ENCODE data around the gene MAP4K4. TPM values are rescaled to one million over a fixed set of nuclear protein-coding genes. Genes with fewer than 3 reads are reported as not detected.
"Not testable (repeated sequence)": the region's sequence is repeated elsewhere in the genome, so short reads cannot be mapped to it uniquely, and the experiment has no call there.

Gene MAP4K4
- total RNA-seq, 1 donor from 2014 or later, result 88.6 TPM

- intact Hi-C loops (cut with micrococcal nuclease), result no loop called here
Measured at GRCh38 chr2:101763496-101764333, 66.2 kb downstream of the MAP4K4 start.

DNA sequence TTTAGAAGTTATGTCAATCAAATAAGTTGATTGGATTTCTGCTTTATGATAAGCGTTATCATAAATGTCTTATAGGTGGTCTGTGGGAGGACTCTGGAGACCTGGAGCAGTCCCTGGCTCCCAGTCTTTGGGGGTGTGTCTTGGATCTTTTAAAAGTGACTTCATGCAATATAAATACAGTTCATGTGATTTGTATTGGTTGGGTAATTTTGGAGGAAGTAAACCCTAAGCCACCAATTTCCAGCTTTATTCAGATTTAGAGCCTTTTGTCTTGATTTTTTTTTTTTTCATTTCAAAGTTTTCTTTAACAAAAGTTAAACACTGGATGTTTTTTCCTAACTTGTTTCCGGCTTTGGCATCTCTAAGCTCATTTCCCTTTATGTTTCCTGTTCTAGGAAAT, 68.8 kb downstream of the MAP4K4 start:
- intact Hi-C loops (cut with micrococcal nuclease), result no loop called here

- intact Hi-C loops (cut with micrococcal nuclease), result no loop called here
Measured at GRCh38 chr2:101766871-101767739, 69.6 kb downstream of the MAP4K4 start.

DNA sequence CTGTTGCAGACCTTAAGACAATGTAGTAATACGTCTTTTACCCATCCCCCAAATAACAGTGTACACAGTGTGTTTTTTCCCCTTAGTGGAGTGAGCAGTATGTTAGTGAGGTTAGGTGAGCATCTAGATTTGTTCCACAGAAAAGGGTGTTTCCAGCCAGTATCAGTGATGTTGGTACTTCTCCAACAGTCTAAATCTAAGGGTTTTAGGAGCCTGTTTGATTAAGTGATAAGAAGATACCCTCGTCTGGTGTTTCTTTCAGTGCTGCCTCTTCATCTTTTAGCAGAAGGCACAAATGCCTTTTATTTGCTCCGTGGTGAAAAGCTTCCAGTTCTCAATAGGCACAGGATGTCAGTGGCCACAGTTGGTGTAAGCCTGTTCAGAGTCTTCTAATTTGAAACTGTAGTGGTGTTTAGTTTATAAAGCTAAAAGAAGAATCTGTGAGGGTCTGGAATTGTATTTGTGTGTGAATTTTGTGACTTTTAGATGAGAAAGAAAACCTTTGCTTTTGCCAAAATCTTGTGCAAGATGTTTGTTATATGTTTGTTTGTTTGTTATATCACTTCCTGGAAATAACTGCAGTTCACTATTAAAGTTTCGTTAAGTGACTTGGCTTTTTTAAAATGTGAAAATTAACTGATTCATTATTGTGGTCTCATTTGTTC, 71.2 kb downstream of the MAP4K4 start:
- intact Hi-C loops (cut with micrococcal nuclease), result no loop called here

GRCh38 chr2:101769726-101770125, 72.2 kb downstream of the MAP4K4 start:
- intact Hi-C loops (cut with micrococcal nuclease), result not testable (repeated sequence)

GRCh38 chr2:101770726-101771125, 73.2 kb downstream of the MAP4K4 start:
- intact Hi-C loops (cut with micrococcal nuclease), result no loop called here

DNA sequence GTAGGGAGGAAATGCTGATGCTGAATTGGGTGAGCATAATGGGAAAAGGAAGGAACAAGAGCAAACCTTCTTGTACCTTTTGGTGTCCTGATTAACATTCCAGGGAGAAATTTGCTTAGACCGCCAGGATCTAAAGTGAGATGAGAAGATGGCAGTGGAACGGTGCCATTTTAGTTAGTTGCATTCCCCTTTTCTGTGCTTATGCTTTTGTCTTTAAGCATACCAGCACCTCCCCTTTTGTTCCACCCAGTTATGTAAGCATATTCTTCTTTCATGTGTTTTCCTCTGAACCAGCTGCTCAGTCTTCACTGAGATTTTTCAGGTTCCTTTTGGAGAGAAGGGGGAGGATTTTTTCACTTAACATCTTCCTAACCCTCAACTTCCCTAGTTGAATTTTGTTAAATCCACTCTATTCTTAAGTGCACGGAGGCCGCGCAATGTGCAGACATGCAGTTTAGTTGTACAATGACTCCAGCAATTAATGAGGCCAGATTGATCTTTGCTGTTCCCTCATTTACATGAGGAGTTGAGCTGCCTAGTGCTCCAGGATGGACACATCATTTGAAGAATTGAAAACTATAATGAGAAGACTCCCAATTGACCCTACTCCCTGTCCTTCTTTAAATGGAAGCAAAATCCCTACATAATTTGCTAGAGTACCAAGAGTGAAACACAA, 73.9 kb downstream of the MAP4K4 start:
- intact Hi-C loops (cut with micrococcal nuclease), result no loop called here

GRCh38 chr2:101771910-101772321, 74.4 kb downstream of the MAP4K4 start:
- intact Hi-C loops (cut with micrococcal nuclease), result no loop called here

- intact Hi-C loops (cut with micrococcal nuclease), result no loop called here
Measured at GRCh38 chr2:101773137-101773536, 75.6 kb downstream of the MAP4K4 start.

- intact Hi-C loops (cut with micrococcal nuclease), result not testable (repeated sequence)
Measured at GRCh38 chr2:101773961-101774360, 76.5 kb downstream of the MAP4K4 start.

- intact Hi-C loops (cut with micrococcal nuclease), result no loop called here
Measured at GRCh38 chr2:101775092-101775491, 77.6 kb downstream of the MAP4K4 start.

DNA sequence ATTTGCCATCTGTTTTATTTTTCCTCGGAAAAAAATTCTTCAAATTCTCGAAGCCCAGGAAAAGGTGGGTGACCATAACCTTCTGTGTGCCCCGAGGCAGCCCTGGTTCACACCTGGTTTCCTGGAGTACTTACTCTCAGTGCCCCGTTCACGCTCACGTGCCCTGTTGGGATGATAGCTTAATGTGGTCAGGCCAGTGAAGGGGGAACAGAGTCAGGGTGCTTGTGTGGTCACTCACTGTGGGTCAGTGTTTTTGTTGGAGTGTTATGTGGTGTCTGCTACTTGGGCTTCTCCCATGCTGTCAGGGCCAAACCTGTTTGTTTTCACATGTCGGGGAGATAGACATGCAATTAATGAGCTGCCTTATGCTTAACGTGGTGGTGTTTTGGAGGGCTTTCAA, 78.1 kb downstream of the MAP4K4 start:
- intact Hi-C loops (cut with micrococcal nuclease), result no loop called here

DNA sequence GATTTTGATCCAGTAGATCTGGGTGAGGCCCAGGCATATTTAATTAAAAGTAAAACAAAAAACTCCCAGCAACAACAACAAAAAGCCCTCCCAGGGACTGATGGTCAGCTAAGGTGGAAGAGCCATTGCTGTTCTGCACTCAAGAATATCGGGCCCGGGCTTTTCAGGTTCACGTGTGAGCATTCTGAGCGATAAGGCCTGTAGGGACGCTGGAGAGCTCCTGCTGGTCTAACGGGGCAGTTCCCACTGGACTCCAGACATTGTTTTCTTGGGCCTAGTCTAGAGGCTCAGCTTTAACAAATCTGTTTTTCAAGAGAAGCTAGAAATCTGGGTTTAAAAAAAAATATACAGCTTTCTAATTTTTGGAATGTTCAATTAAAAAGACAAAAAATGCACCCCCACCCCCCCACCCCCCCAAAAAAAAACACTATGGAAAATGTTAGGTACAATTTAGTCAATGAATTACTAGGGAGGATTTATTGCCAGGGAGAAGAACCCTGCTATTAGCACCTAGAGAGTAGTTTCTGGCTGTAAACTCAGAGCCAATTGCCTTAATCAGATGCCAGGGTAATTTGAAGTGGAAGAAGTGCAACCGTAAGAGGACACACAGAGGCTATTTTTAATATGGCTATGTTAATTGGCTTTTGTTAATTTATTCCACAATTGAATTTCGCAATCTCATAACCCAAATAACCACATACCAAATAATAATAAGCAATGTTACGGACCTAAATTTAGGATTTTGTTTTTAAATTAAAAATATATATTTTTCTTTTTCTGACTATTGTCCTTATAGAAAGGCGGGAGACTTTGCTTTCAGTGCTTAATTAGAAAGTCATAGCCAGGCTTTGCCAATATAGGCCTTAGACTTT, 78.9 kb downstream of the MAP4K4 start:
- intact Hi-C loops (cut with micrococcal nuclease), result no loop called here

- intact Hi-C loops (cut with micrococcal nuclease), result no loop called here
Measured at GRCh38 chr2:101777337-101777736, 79.8 kb downstream of the MAP4K4 start.

GRCh38 chr2:101778102-101778501, 80.6 kb downstream of the MAP4K4 start:
- intact Hi-C loops (cut with micrococcal nuclease), result no loop called here

DNA sequence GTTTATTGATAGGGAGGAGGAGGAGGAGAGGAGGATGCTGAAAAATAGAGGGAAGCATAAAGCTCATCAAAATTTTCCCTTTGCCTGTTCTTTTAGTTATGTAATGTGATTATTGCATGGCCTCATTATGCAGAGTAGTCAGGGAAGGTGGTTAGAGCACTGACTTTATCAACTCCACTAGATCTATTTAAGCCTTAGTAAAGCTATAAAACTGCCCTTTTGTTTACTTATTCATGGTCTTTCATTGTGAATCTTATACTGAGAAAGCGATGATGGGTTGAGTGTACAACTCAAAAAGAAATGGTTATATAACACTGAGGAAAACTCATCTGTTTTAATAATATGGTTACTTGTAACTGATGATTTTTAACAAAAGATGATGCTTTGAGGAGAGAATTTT, 81.7 kb downstream of the MAP4K4 start:
- intact Hi-C loops (cut with micrococcal nuclease), result no loop called here

- intact Hi-C loops (cut with micrococcal nuclease), result no loop called here
Measured at GRCh38 chr2:101779656-101780055, 82.1 kb downstream of the MAP4K4 start.

GRCh38 chr2:101781326-101781725, 83.8 kb downstream of the MAP4K4 start:
- intact Hi-C loops (cut with micrococcal nuclease), result no loop called here

GRCh38 chr2:101781791-101782426, 84.4 kb downstream of the MAP4K4 start:
- intact Hi-C loops (cut with micrococcal nuclease), result no loop called here

GRCh38 chr2:101782427-101782792, 84.9 kb downstream of the MAP4K4 start:
- intact Hi-C loops (cut with micrococcal nuclease), result no loop called here

Data from T-helper 2 cell treated with Interferon-gamma antibody and Interleukin-4, amounts not matched to agents 100 ng/mL and 5 ng/mL, for 36 hours (primary cell).